HUDEP-2 (cell line): Measurements from ENCODE around the gene CSPG4.

Experiments used
- DNase-seq, 76 experiments: peaks; one replicate each; lab custom pipeline; 2025; ENCODE audit not compliant: unreplicated experiment in 76 of 76; lab: John Stamatoyannopoulos, UW

CSPG4 gene

DNA sequence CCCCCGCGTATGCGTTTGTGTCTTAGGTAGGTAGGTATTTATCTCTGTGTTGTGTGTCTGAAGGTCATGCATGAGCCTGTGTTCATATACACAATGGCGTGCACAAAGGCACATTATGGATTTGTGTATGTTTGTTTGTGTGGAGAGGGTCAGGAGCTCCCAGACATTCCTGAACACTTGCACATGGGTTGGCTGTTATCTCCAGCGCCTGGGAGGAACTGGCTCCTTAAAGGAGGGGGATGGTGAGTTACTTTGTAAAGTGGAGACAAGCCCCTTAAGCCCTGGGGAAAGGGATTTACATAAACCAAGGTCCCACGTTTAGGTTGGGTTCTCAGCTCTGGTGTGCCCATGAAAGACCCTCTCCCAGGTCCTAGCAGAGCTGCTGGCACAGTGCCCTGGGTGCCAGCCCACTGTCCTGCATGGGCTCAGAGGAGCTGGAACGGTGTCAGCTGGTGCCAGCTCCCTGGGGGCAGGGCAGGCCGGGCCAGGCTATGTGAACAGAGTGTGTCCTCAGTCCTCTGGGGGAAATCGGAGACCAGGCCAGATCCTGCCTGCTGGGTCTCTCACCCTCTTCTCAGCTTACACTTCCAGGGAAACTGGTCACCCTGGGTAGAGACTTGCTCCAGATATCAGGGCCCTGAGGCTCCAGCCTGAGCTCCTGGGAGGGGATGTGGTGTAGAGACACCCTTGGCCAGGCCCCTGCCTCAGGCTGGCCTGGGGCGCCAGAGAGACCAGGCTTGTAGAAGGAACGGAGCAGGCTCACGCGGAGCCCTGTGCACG is 39.8 kb downstream of the CSPG4 start:
- no peak for DNase-seq

- DNase-seq: no peak
These were observed 40.7 kb downstream of the CSPG4 start for GRCh38 chr15:75671730-75672602.

- DNase-seq: no peak
These were observed 42.8 kb downstream of the CSPG4 start for GRCh38 chr15:75669879-75670212.

- DNase-seq: no peak
These were observed 43.3 kb downstream of the CSPG4 start for GRCh38 chr15:75669191-75669878.

GRCh38 chr15:75666823-75667501 is 45.7 kb downstream of the CSPG4 start:
- DNase-seq: peak in 5 of 76 experiments; percentile 3 to 10 (median 7)

DNA sequence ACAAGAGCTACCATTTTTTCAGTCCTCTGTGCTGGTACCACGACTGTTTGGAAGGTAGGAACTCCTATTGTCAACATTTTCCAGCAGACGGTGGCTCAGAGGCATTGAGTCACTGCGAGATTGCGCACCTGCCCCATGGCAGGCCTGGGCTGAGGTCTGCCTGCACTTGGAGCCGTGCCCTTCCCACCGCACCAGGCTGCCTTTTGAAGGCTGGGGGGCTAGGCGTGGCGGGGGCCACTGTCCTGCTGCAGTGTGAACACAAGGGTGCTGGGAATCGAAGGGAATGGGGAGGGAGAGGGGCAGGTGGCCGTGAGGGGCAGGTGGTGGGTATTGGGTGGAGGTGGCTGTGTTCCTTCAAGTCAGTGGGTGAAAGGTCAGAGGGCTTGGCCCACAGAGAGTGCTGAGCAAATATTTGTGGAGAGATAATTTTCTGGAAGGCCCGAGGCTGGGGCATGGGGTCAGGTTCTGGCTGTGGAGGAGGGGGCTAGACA is 48.7 kb downstream of the CSPG4 start:
- no peak for DNase-seq

DNA sequence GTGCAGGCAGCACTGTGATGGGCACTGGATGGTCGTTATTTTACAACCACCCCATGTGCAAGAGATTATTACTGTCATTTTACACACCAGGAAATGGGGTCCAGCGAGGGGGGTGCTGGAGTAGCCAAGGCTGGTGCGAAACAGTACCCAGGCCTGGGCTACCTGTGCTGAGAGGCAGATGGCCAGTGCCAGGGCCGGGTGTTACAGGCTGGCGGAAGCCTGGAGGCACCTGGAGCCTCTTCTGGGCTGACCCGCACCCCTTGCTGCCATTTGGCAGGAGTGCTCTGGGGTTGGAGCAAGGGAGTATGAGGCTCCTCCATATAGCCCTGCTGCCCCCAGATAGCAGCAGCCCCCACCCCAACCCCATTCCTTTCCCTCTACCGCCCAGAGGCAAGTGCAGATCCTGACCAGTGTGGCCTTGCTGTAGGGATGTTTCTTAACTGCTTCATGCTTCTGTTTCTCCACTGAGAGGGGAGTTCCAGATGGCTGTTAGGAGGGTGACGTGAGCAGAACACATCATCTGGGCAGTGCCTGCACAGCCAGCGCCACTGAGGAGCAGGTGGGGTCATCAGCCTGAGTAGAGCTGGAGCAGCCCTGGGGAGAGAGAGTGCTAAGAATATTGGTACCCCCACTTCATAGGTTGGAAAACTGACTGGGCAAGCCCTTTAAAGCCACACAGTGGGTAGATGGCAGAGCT is 49.7 kb downstream of the CSPG4 start:
- DNase-seq: no peak

DNA sequence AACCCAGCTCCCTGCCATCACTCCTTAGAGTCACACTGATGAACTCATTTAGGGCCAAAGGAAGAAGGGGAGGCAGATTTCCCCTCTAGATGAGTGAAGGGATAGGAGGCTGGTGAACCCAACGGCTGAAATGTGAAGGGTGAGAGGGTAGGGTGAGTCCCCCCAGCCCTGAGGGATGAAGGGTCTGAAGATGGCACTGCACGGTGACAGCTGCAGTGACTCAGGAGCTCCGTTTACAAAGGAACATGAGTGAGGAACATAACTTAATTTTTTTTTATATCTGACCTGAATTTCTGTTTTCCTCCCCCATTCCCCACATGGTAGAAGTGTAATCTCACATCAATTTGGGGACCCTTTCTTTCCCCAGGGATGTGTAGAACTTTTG is 50.9 kb downstream of the CSPG4 start:
- DNase-seq: no peak

- peak in 12 of 76 experiments; percentile 6 to 41 (median 18) for DNase-seq
These were observed 51.4 kb downstream of the CSPG4 start for GRCh38 chr15:75661100-75661755.

GRCh38 chr15:75659928-75660645 is 52.6 kb downstream of the CSPG4 start:
- DNase-seq: no peak

DNA sequence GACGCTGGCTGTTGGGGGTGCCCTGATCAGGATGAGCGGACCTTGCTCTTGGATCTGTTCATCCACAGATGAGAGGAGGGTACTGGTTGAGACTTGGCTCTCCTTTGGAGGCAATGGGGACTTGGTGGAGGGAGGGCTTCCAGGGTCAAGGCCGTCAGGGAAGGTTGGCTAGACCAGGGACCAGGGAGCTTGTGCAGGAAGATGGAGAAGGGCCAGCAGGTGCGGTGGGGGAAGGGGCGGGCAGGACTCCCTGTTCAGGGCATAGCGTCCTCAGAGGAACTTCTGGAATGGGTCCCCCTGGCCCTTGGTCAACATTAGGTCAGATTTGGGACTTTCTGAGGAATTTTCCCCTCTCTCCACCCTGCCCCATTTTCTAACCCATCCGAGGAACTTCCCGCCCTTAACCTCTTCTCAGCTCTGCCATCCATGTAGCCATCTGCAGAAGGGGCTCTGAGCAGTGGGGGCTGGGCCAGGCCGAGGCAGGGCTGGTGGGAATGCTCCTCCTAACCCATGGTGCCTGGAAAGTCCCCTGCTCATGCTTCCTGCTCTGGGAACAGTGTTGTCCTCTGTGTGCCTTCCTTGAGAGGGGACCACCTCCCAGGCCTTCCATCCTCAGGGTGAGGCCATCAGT is 53.4 kb downstream of the CSPG4 start:
- DNase-seq: no peak

DNA sequence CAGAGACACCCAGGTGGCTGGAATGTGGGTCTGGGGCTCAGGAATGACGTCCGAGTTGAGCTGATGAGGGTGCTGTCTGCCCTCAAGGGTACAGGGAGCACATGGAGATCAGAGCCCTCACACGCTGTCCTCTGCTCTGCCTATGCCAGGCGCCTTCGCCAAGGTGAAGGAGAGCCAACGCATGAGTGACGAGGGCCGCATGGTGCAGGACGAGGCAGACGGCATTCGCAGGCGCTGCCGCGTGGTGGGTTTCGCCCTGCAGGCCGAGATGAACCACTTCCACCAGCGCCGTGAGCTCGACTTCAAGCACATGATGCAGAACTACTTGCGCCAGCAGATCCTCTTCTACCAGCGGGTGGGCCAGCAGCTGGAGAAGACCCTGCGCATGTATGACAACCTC is 55.8 kb downstream of the CSPG4 start:
- DNase-seq: no peak

DNA sequence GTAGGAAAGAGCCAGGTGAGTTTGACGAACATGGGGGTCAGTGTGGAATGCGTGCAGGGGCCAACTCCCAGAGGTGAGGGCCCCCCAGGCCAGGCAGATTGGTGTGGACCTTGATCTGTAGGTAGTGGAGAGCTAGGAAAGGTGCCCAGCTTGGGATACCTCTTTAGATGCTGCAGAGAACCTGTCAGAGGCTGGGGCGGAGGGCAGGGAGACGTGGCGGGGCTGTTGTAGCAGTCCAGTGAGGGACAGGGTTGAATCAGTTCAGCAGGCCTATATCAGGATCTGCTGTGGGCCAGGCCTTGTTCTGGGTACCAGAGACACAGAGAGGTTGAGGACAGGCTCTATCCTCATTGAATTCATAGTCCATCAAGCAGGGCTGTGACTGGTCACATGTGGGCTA is 56.3 kb downstream of the CSPG4 start:
- DNase-seq: no peak

GRCh38 chr15:75655931-75656330 is 56.7 kb downstream of the CSPG4 start:
- no peak for DNase-seq

- DNase-seq: no peak
These were observed 58.3 kb downstream of the CSPG4 start for GRCh38 chr15:75654201-75654907.

- DNase-seq: no peak
These were observed 59.2 kb downstream of the CSPG4 start for GRCh38 chr15:75653347-75653913.

DNA sequence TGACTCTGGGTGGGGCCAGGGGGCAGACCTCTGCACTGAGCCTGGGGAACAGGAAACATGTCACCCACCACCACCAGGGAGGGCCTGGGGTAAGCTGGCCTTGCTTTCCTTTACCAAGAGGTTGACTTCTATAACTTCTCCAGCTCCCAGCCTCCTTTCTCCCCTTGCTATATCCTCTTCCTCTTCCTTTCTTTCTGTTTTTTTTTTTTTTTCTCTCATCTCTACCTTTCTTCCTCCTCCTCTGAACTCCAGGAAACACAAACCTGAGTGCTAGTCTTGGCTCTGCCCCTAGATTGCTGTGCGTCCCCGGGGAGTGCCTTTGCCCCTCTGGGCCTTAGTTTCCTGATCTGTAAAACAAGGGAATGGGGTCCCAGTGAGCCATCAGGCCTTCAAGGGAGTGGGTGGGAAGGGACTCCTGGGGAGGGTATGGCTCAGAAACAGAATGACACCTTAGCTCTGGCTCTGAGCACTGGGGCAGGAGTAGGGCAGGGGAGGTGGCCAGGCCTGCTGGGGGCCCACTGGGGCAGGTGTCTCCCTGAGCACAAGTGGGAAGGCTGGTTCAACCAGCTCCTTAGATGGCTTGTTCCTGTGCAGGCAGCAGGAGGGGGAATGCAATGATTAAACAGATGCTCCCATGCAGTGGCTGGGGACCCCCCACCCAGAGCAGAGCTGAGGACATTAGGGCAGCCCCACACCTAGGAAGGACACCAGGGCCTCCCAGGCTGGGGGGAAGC is 60.7 kb downstream of the CSPG4 start:
- DNase-seq: no peak
